Measurements from ENCODE around the gene CASP8.
"Not testable (repeated sequence)": the region's sequence is repeated elsewhere in the genome, so short reads cannot be mapped to it uniquely, and the experiment has no call there.

Gene CASP8

GRCh38 chr2:201260302-201260800, at the start of gene CASP8:
Gene CASP8, plus strand, starts transcription at chr2:201260536. Its CDS starts 5,951 bp downstream, at chr2:201266487.
- DNase-seq (ENCODE audit: low read depth in 4 of 4, low spot score in 1 of 4), result peak in 1 of 4 experiments; percentile 31

GRCh38 chr2:201215963-201216362, 44.4 kb upstream of the CASP8 start:
- DNase-seq (ENCODE audit: low read depth in 4 of 4, low spot score in 1 of 4), result no peak

- DNase-seq (ENCODE audit: low read depth in 4 of 4, low spot score in 1 of 4), result no peak
Observed at GRCh38 chr2:201216918-201217317, 43.4 kb upstream of the CASP8 start.

DNA sequence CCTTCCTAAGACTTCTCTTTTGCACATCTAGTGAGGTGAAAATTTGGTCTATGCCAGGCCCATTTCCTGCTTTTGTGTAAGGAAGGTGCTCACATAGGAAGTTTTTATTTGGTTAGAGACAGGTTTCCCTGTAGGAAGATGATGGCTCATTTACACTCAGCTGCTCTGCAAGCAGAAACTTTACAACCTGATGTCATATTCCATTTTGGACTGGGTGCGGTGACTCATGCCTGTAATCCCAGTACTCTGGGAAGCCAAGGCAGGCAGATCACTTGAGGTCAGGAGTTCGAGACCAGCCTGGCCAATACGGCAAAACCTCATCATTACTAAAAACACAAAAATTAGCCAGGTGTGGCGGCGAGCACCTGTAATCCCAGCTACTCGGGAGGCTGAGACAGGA, 41.6 kb upstream of the CASP8 start:
- no peak for DNase-seq (ENCODE audit: low read depth in 4 of 4, low spot score in 1 of 4)

DNA sequence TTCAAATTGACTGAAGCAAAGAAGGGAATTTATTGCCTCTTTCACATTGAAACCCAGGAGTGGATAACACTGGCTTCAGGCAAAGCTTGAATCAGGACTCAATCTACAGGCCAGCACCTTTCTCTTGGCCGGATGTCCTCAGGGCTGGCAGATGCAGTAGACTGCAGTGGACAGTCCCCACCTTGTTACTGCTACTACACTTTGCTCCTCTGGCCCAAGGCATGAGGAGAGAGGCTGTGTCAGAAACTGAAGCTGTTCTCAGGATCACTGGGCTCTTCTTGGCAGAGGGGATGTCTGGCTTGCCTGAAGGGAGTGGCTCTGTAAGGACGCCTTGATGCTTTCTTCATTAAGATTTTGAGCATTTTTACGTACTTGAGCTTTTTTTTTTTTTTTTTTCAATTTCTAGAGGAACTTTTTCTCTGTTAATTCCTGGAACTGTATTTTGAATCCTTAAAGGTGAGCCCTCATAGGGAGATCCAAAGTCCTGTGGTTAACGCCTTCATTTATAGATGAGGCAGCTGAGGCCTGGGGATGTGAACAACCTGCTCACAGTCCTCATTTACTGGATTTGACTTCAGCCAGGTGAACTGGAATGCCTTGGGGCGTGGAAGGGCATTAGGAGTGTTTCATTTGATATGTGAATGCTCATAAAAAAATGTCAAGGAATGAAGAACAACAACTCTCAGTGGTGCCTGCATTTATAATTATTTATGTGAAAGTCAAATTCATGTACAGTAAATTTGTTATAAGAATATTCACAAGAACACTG, 40.8 kb upstream of the CASP8 start:
- DNase-seq (ENCODE audit: low read depth in 4 of 4, low spot score in 1 of 4), result no peak

GRCh38 chr2:201220102-201220570, 40.2 kb upstream of the CASP8 start:
- DNase-seq (ENCODE audit: low read depth in 4 of 4, low spot score in 1 of 4), result no peak

DNA sequence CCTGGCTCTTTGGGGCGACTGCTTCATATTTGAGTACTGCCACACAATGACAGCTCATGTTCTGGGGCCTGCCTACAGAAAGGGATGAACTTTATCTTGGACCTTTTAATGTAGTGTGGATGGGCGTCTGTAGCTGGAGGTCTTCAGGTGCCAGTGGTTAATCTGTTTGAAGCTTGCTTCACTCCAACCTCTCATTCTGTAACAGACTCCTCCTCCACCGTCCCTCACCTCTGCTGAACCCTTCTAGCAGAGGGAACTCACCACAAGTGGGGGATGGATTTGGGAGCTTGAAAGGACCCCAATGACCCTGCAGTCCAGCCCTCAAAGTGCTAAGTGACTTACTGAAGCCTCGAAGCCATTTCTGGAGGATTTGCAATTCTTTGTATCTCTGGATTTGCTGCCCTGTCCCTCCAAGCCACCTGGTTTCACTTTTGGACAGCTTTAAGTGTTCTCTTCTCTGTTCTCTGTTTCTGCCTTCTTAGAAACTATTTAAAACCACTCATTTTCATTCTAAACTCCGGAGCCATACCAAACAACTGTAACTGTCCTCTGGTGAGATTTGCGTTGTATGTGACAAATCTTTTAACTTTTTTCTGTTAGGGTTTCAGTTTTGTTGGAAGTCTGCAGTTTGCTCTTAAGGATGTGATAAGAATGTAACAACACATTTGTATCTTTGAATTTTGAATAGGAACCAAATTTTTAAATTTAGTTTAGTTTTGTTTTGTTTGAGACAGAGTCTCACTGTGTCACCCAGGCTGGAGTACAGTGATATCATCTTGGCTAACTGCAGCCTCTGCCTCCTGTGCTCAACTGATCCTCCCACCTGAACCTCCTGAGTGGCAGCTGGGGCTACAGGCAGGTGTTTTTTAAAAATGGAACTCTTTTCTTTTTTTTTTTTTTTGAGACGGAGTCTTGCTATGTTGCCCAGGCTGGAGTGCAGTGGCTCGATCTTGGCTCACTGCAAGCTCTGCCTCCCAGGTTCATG, 37.0 kb upstream of the CASP8 start:
- no peak for DNase-seq (ENCODE audit: low read depth in 4 of 4, low spot score in 1 of 4)

DNA sequence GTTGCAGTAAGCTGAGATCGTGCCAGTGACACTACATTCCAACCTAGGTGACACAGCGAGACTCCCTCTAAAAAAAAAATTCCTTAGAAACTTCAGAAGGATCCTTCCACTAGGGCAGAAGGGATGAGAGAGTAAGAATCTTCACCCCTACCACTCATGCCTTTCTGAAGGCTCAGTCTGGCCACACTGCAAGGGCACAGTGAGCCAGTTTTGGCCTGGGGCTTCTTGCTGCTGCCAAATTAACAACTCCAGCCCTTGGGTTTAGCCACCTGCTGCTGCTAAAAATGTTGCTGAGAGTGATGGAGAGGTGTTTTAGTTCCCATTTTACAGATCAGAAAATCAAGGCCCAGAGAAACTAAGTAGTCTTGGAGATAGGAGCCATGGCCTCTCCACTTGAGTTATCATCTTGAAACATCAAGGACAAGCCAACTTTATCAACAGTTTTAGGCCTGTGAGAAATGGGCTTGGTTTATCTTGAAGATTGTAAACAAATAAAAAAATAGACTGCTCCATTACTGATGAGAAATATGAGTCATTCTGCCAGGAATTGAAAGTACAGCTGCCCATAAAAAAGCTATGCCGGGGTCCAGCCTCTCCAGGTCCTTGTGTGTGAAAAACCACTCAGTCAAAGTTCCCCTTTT, 31.9 kb upstream of the CASP8 start:
- no peak for DNase-seq (ENCODE audit: low read depth in 4 of 4, low spot score in 1 of 4)

- DNase-seq (ENCODE audit: low read depth in 4 of 4, low spot score in 1 of 4), result no peak
Observed at GRCh38 chr2:201228912-201229290, 31.4 kb upstream of the CASP8 start.

- peak; percentile 80 to 94 (median 93) for DNase-seq (ENCODE audit: low read depth in 4 of 4, low spot score in 1 of 4)
Observed at GRCh38 chr2:201231781-201232466, 28.4 kb upstream of the CASP8 start.

DNA sequence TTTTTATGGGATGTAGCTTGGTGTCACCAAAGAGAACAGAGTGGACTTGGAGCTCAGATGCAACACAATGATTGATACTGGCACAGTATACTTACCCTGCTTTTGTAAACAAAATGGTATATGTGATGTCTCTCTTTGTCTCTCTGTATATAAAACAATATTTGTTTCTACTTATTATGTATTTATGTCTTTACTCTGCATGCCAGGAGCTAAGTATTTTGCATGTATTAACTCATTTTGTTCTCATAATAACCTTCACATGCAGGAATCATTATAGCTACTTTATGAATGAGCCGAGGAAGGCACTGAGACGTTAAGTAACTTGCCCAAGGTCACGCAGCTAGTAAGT, 27.9 kb upstream of the CASP8 start:
- no peak for DNase-seq (ENCODE audit: low read depth in 4 of 4, low spot score in 1 of 4)

DNA sequence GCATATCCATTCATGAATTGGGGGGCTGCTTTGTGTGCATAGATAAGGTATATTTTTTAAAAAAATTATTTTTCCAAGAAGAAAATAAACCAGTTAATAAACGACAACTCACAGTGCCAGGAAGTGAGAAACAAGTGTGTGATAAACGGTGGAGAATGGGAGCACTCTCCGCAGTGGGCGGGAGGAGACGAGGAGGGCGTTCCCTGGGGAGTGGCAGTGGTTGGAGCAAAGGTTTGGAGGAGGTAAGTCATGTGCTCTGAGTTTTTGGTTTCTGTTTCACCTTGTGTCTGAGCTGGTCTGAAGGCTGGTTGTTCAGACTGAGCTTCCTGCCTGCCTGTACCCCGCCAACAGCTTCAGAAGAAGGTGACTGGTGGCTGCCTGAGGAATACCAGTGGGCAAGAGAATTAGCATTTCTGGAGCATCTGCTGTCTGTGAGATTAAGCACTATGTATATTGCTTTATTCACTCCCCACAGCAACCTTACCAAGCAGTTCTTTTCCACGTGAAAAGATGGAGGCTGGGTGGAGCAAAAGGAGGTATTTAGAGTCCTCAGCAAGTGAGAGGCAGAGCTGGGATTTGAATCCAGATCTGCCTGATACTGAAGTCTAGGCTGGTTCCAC, 27.0 kb upstream of the CASP8 start:
- peak; percentile 61 to 82 (median 72) for DNase-seq (ENCODE audit: low read depth in 4 of 4, low spot score in 1 of 4)

DNA sequence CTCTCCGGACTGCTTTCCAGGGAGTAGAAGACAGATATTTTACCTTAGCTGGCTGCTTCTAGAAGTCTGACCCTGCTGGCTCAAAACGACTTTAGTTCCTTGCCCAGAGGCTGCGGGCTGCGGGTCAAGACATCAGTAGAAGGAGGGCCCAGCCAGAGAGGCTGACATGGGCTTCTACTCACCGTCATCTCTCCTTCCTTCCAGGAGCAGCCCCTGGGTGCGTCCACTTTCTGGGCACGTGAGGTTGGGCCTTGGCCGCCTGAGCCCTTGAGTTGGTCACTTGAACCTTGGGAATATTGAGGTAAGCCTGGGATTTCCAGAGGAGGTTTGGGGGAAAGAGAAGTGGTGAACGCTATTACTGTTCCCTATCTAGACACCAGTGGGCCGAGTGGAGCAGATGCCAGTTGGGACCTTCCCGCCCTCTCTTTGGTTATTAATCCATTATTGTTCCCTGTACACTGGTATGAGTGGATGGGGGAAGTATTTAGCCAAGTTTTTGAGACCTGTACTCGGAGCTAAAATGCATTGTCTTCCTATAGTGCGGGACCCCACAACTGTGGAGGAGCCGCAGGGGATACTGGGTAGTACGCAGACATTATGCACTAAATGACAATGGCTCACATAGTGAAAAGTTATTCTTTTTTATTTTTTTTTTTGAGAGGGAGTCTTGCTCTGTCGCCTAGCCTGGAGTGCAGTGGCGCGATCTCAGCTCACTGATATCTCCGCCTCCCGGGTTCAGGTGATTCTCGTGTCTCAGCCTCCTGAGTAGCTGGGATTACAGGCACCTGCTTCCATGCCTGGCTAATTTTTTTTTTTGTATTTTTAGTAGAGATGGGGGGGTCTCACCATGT, 26.3 kb upstream of the CASP8 start:
- no peak for DNase-seq (ENCODE audit: low read depth in 4 of 4, low spot score in 1 of 4)

- DNase-seq (ENCODE audit: low read depth in 4 of 4, low spot score in 1 of 4), result no peak
Observed at GRCh38 chr2:201234663-201235135, 25.6 kb upstream of the CASP8 start.

- no peak for DNase-seq (ENCODE audit: low read depth in 4 of 4, low spot score in 1 of 4)
Observed at GRCh38 chr2:201235860-201236811, 24.2 kb upstream of the CASP8 start.

DNA sequence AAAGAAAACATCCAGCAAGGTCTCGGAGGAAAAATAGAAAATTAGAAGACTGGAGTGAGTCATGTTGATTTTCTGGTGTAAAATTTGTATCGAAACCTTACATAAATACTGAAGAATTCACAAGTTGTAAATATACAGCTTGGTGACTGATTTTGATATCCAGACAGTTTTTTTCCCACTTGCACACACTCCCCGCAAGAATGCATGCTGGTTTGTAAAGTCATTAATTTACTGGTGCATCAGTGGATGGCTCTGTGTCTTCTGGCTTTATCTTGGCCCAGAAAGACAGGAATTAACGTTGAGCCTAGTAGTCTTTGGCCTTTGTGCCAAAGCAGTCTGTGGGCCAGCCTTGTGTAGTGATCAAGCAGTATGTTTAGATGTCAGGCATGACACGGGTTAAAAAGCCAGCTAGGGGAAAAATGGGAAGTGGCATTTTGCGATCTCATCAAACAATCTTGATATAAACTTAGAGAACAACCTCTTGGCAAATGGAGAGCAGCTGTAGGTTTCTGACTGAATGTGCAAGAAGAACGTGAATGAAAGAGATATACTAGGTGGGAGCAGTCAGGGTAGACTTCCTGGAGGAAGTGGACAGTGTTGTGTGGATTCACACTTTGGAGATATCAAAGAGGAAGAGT, 22.7 kb upstream of the CASP8 start:
- no peak for DNase-seq (ENCODE audit: low read depth in 4 of 4, low spot score in 1 of 4)

DNA sequence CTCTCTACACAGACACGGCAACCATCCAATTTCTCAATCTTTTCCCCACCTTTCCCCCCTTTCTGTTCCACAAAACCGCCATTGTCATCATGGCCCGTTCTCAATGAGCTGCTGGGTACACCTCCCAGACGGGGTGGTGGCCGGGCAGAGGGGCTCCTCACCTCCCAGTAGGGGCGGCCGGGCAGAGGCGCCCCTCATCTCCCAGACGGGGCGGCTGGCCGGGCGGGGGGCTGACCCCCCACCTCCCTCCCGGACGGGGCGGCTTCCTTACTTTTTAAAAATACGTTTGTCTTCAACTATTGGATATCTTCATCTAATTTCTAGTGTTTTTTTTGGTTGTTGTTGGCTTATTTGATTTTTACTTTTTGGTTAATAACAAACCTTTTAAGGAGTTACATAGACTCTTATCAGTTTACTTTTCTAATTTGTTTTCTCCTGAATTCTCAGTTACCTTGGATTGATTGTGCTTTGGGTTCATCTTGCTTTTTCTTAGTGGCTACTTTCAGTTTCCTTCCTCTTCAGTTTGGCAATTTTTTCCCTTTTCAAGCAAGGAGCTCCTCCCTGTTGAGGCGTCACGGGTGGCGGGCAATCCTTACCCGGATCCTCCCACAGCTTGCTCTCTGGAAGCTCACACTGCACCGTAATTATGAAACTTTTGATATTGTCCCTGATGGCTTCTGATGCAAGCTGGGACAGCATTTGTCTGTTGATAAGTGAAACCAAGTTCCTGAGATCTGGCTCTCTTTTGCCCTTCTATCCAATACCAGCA, 21.0 kb upstream of the CASP8 start:
- not testable (repeated sequence) for DNase-seq (ENCODE audit: low read depth in 4 of 4, low spot score in 1 of 4)

Measured in stimulated activated CD4-positive, alpha-beta T cell treated with anti-CD3 and anti-CD28 coated beads, Interleukin-1b, Interleukin-23, amount 100 ng/mL, for 24 hours (primary cell).